SK-N-SH (cell line): ENCODE measurements around the gene PSMB2. TPM values are rescaled to one million over a fixed set of nuclear protein-coding genes. Genes with fewer than 3 reads are reported as not detected.

ENCODE experiments used
- CTCF ChIA-PET: fragments of 300-600, 350-600 bp; formaldehyde crosslinking; extraction: SDS; loops from one replicate; lab custom pipeline; 2021; lab: Yijun Ruan, JAX
- POLR2A ChIA-PET: fragments of 350-600 bp; sonication (Branson Sonifier 250); formaldehyde crosslinking; extraction: SDS; loops from one replicate; lab custom pipeline; 2020; ENCODE audit warnings: antibody characterized with exemption, inconsistent platforms; lab: Yijun Ruan, JAX
- DNase-seq: peaks from one replicate; pipeline ENCODE4 v3.0.0; 2012
- H2AFZ ChIP-seq: fragments of 200-600 bp; sonication (generic); 2 replicates; pipeline ENCODE4 v1.8.1; 2016; ENCODE audit warnings: antibody characterized with exemption, mild to moderate bottlenecking, low read depth
- H3F3A ChIP-seq: fragments of 200-600 bp; sonication (generic); replicated peaks from 2 replicates; pipeline ENCODE3; 2016; ENCODE audit warnings: antibody characterized with exemption, mild to moderate bottlenecking; ENCODE audit not compliant: insufficient read depth
- H3K27ac ChIP-seq, 2 experiments: fragments of 200-500 bp in 1 of 2; fragments of 200-600 bp in 1 of 2; sonication (Bioruptor generic) in 1 of 2; sonication (generic), shearing (Covaris generic) in 1 of 2; 2 replicates each; pipeline versions ENCODE4 v1.5.1 to v1.6.1; 2014 to 2016; ENCODE audit warnings: low read depth in 2 of 2, inconsistent platforms in 1 of 2, low read length in 1 of 2, mild to moderate bottlenecking in 1 of 2, mixed read lengths in 1 of 2
- H3K27me3 ChIP-seq: fragments of 200-600 bp; sonication (generic), shearing (Covaris generic); 2 replicates; pipeline ENCODE4 v1.6.1; 2016; ENCODE audit warnings: mixed run types; ENCODE audit not compliant: insufficient read depth
- H3K36me3 ChIP-seq, 2 experiments: fragments of 200-500 bp in 1 of 2; fragments of 200-600 bp in 1 of 2; sonication (Bioruptor generic) in 1 of 2; sonication (generic) in 1 of 2; replicated peaks in 1 of 2; 2 replicates each; pipeline versions ENCODE3 to v1.5.1; 2014 to 2016; ENCODE audit warnings: low read length in 1 of 2, mild to moderate bottlenecking in 1 of 2; ENCODE audit not compliant: insufficient read depth in 2 of 2, control insufficient read depth in 1 of 2
- H3K4me1 ChIP-seq, 2 experiments: fragments of 200-500 bp in 1 of 2; fragments of 200-600 bp in 1 of 2; sonication (Bioruptor generic) in 1 of 2; sonication (generic), shearing (Covaris generic) in 1 of 2; 2 replicates each; pipeline versions ENCODE4 v1.5.1 to v1.6.1; 2014 to 2016; ENCODE audit warnings: low read depth in 1 of 2, low read length in 1 of 2, mixed run types in 1 of 2; ENCODE audit not compliant: insufficient read depth in 2 of 2, control insufficient read depth in 1 of 2
- H3K4me2 ChIP-seq: fragments of 200-600 bp; sonication (generic), shearing (Covaris generic); 2 replicates; pipeline ENCODE4 v1.6.1; 2017; ENCODE audit warnings: mixed run types
- H3K4me3 ChIP-seq, 2 experiments: fragments of 200-500 bp in 1 of 2; fragments of 200-600 bp in 1 of 2; sonication (Bioruptor generic) in 1 of 2; sonication (generic), shearing (Covaris generic) in 1 of 2; 2 replicates each; pipeline versions ENCODE4 v1.5.1 to v1.8.1; 2014 to 2016; ENCODE audit warnings: low read depth in 2 of 2, inconsistent platforms in 1 of 2, low read length in 1 of 2, mild to moderate bottlenecking in 1 of 2, mixed read lengths in 1 of 2, moderate library complexity in 1 of 2
- H3K79me2 ChIP-seq: fragments of 200-600 bp; sonication (generic); 2 replicates; pipeline ENCODE4 v1.8.1; 2017; ENCODE audit warnings: mild to moderate bottlenecking; ENCODE audit not compliant: insufficient read depth
- H3K9ac ChIP-seq: fragments of 200-600 bp; sonication (generic); 2 replicates; pipeline ENCODE4 v1.6.1; 2017; ENCODE audit warnings: mixed run types
- H3K9me2 ChIP-seq: fragments of 200-600 bp; sonication (generic); 2 replicates; pipeline ENCODE4 v1.6.1; 2017; ENCODE audit warnings: mixed run types
- H3K9me3 ChIP-seq: fragments of 200-600 bp; sonication (generic); 2 replicates; pipeline ENCODE4 v1.6.1; 2017; ENCODE audit warnings: mixed run types, mild to moderate bottlenecking, moderate library complexity
- H4K20me1 ChIP-seq: fragments of 200-600 bp; sonication (generic); 2 replicates; pipeline ENCODE4 v1.6.1; 2017; ENCODE audit warnings: mild to moderate bottlenecking, mixed run types; ENCODE audit not compliant: insufficient read depth
- CTCF ChIP-seq: fragments of 200-600 bp; sonication (generic); IDR thresholded peaks from 2 replicates; pipeline ENCODE4 v1.6.1; 2017; ENCODE audit warnings: antibody characterized with exemption, mild to moderate bottlenecking, moderate library complexity
- EZH2phosphoT487 ChIP-seq: fragments of 200-600 bp; sonication (generic); IDR thresholded peaks from 2 replicates; pipeline ENCODE4 v1.6.1; 2017; ENCODE audit warnings: low read depth, mixed run types, mild to moderate bottlenecking, antibody characterized with exemption, moderate library complexity, borderline replicate concordance
- FOSL2 ChIP-seq: IDR thresholded peaks from 2 replicates; pipeline ENCODE4 v1.4.0; 2012; ENCODE audit warnings: low read depth, mild to moderate bottlenecking, moderate library complexity, borderline replicate concordance
- FOXJ3 ChIP-seq: sonication (generic); formaldehyde crosslinking; IDR thresholded peaks from 2 replicates; pipeline ENCODE4 v1.5.1; 2020; ENCODE audit warnings: mild to moderate bottlenecking, missing genetic modification reagents
- FOXM1 ChIP-seq: IDR thresholded peaks from 2 replicates; pipeline ENCODE4 v1.4.0; 2012; ENCODE audit warnings: low read depth, mild to moderate bottlenecking
- GABPA ChIP-seq: IDR thresholded peaks from 2 replicates; pipeline ENCODE4 v1.4.0; 2012; ENCODE audit warnings: low read depth, mild to moderate bottlenecking
- JUND ChIP-seq: IDR thresholded peaks from 2 replicates; pipeline ENCODE4 v1.4.0; 2012
- NFIC ChIP-seq: IDR thresholded peaks from 2 replicates; pipeline ENCODE4 v1.4.0; 2012; ENCODE audit warnings: borderline replicate concordance
- NRF1 ChIP-seq: IDR thresholded peaks from 2 replicates; pipeline ENCODE4 v1.6.1; 2012; ENCODE audit warnings: low read depth, mild to moderate bottlenecking, low read length
- RAD21 ChIP-seq: IDR thresholded peaks from 2 replicates; pipeline ENCODE4 v1.6.1; 2012; ENCODE audit warnings: mild to moderate bottlenecking, low read length
- RFX5 ChIP-seq: IDR thresholded peaks from 2 replicates; pipeline ENCODE4 v1.6.1; 2012; ENCODE audit warnings: mild to moderate bottlenecking, improper control_type of control experiment, low read length
- SIN3A ChIP-seq: IDR thresholded peaks from 2 replicates; pipeline ENCODE4 v1.6.1; 2012; ENCODE audit warnings: low read depth, mild to moderate bottlenecking, low read length, moderate library complexity, borderline replicate concordance
- SMC3 ChIP-seq: IDR thresholded peaks from 2 replicates; pipeline ENCODE4 v1.6.1; 2012; ENCODE audit warnings: low read depth, low read length, improper control_type of control experiment
- TAF1 ChIP-seq: IDR thresholded peaks from 2 replicates; pipeline ENCODE4 v1.6.1; 2012; ENCODE audit warnings: low read depth, mild to moderate bottlenecking, low read length, moderate library complexity, borderline replicate concordance
- TEAD4 ChIP-seq: IDR thresholded peaks from 2 replicates; pipeline ENCODE4 v1.4.0; 2012; ENCODE audit warnings: mild to moderate bottlenecking, borderline replicate concordance; ENCODE audit not compliant: insufficient read depth
- ZBTB33 ChIP-seq: IDR thresholded peaks from 2 replicates; pipeline ENCODE4 v1.4.0; 2012; ENCODE audit warnings: low read depth, borderline replicate concordance
- WGBS: methylation state at CpG from one replicate; pipeline ENCODE4 v1.1.6; 2017; ENCODE audit warnings: low lambda C conversion rate; 5-methylcytosine and 5-hydroxymethylcytosine counted together
- polyA plus RNA-seq, 3 experiments: library from polyadenylated mRNA; depleted of rRNA; stranded (reverse); fragments of >200 nt; gene quantifications; 2 replicates each; pipeline ENCODE4 v1.2.3, GENCODE V29; 2012

Gene PSMB2
- polyA plus RNA-seq, 1 of the 3 experiments (the other 2 are of a cell fraction) = 83.5 TPM

GRCh38 chr1:35644204-35644603 is 2.9 kb upstream of the PSMB2 start (continued):
- TF ChIP-seq ZBTB33 (no peak), FOXJ3 (CRISPR knock-in tag) (no peak), EZH2phosphoT487 (no peak)

GRCh38 chr1:35642471-35642955 is 1.2 kb upstream of the PSMB2 start:
- Histone ChIP-seq H3K9me2 (no peaks in the 10 kb centered on the region), H3K4me2 (peak overlapping the region; percentile 86), H3K4me3 (peak overlapping the region; percentile 62 to 75), H3K36me3 (peaks cover 0 to 8% of the 10 kb centered on the region in 2 experiments), H3K4me1 (peaks cover 5 to 6% of the 10 kb centered on the region in 2 experiments; a peak in 3 of 4 replicates), H3K27me3 (peaks cover 9% of the 10 kb centered on the region; the same call in 1 of the 2 replicates), H3K9me3 (0 out of 2 replicates have a peak, but pooled peaks cover 4% of the 10 kb centered on the region), H3F3A (peaks cover 45% of the 10 kb centered on the region), H4K20me1 (no peaks in the 10 kb centered on the region), H2AFZ (peak overlapping the region; percentile 100), H3K27ac (peak overlapping the region; percentile 5 to 85; a peak in 3 of 4 replicates), H3K9ac (peak overlapping the region; percentile 85; the same call in 1 of the 2 replicates), H3K79me2 (peaks cover 38% of the 10 kb centered on the region)
- no peak for DNase-seq
- WGBS = 5% methylated on average over 14 of the region's 14 CpGs
- TF ChIP-seq JUND (no peak), EZH2phosphoT487 (no peak), CTCF (peak; percentile 18; the same call in 1 of the 2 replicates)
- CTCF ChIA-PET = no interaction called here
- POLR2A ChIA-PET = interaction anchor here (0.9 kb wide), 1 partner anchor 73 kb away, joined by 4 read pairs; no protein-coding TSS in a partner anchor

- TF ChIP-seq SMC3 = no peak
- no peak for TF ChIP-seq NFIC
- TF ChIP-seq RAD21 = no peak
- TF ChIP-seq FOXM1 = no peak
- TF ChIP-seq TAF1 = no peak
- TF ChIP-seq FOSL2 = no peak
- TF ChIP-seq TEAD4 = no peak
- TF ChIP-seq CTCF = no peak
- TF ChIP-seq RFX5 = no peak
- no peak for TF ChIP-seq GABPA
- no peak for TF ChIP-seq SIN3A
- no peak for TF ChIP-seq EZH2phosphoT487
- no peak for TF ChIP-seq NRF1
- peak overlapping the region; percentile 86 for H3K4me2 ChIP-seq
- H3K79me2 ChIP-seq = peaks cover 57% of the 10 kb centered on the region
- H3K27me3 ChIP-seq = no peaks in the 10 kb centered on the region; the same call in 1 of the 2 replicates
- CTCF ChIA-PET = interaction anchor here (0.9 to 2.5 kb wide), 4 partner anchors 10 to 75 kb away, joined by 3 to 7 read pairs (median 4); no protein-coding TSS in a partner anchor
- H3F3A ChIP-seq = peaks cover 48% of the 10 kb centered on the region
- POLR2A ChIA-PET = no interaction called here
- H3K36me3 ChIP-seq = peaks cover 7 to 20% of the 10 kb centered on the region in 2 experiments
- peak overlapping the region; percentile 62 to 75 for H3K4me3 ChIP-seq
- H4K20me1 ChIP-seq = no peaks in the 10 kb centered on the region
- 0 out of 2 replicates have a peak, but pooled peaks cover 4% of the 10 kb centered on the region for H3K9me3 ChIP-seq
- peak overlapping the region; percentile 85 for H3K9ac ChIP-seq
- DNase-seq = no peak
- H3K27ac ChIP-seq = peak overlapping the region; percentile 76 to 85
- peaks cover 6 to 12% of the 10 kb centered on the region in 2 experiments; a peak in 3 of 4 replicates for H3K4me1 ChIP-seq
- no peaks in the 10 kb centered on the region for H3K9me2 ChIP-seq
- WGBS = 12% methylated on average over 23 of the region's 29 CpGs
- no peak overlapping the region for H2AFZ ChIP-seq
These were observed 720 bp downstream of the PSMB2 start for GRCh38 chr1:35640380-35641232.
